ENCODE measurements around the gene NOL7.
A peak's percentile ranks its signal among the peaks of the same experiment; 100 is the strongest.

NOL7 gene

GRCh38 chr6:13661647-13662046, 46.5 kb downstream of the NOL7 start:
- no peak overlapping the region for H3K4me2 ChIP-seq (ENCODE audit: low read length)
- H3F3A ChIP-seq (ENCODE audit: insufficient read depth, low read length) = no peaks in the 10 kb centered on the region
- peaks cover 31% of the 10 kb centered on the region for H3K4me1 ChIP-seq (ENCODE audit: insufficient read depth, low read length, severe bottlenecking)
- TF ChIP-seq, protein P1, sequence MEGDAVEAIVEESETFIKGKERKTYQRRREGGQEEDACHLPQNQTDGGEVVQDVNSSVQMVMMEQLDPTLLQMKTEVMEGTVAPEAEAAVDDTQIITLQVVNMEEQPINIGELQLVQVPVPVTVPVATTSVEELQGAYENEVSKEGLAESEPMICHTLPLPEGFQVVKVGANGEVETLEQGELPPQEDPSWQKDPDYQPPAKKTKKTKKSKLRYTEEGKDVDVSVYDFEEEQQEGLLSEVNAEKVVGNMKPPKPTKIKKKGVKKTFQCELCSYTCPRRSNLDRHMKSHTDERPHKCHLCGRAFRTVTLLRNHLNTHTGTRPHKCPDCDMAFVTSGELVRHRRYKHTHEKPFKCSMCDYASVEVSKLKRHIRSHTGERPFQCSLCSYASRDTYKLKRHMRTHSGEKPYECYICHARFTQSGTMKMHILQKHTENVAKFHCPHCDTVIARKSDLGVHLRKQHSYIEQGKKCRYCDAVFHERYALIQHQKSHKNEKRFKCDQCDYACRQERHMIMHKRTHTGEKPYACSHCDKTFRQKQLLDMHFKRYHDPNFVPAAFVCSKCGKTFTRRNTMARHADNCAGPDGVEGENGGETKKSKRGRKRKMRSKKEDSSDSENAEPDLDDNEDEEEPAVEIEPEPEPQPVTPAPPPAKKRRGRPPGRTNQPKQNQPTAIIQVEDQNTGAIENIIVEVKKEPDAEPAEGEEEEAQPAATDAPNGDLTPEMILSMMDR (IDR thresholded peaks at IDR 0.05; ENCODE audit: low read length) = no peak
- TF ChIP-seq EZH2 (IDR thresholded peaks at IDR 0.05; ENCODE audit: borderline replicate concordance, low read length) = no peak
- no peaks in the 10 kb centered on the region for H3K27me3 ChIP-seq (ENCODE audit: insufficient read depth, low read length)
- H3K9me2 ChIP-seq (ENCODE audit: low read depth, low read length) = no peaks in the 10 kb centered on the region
- no peak overlapping the region for H3K4me3 ChIP-seq (ENCODE audit: low read depth, low read length, poor library complexity, severe bottlenecking)
- H4K20me1 ChIP-seq (ENCODE audit: insufficient read depth, low read length) = no peaks in the 10 kb centered on the region
- no peak overlapping the region for H2AFZ ChIP-seq (ENCODE audit: low read length)
- H3K79me2 ChIP-seq (ENCODE audit: insufficient read depth, low read length) = peaks cover 79% of the 10 kb centered on the region
- H3K9ac ChIP-seq (ENCODE audit: low read length) = no peak overlapping the region
- no peak overlapping the region for H3K27ac ChIP-seq (ENCODE audit: low read depth, low read length, poor library complexity, severe bottlenecking)
- H3K9me3 ChIP-seq (ENCODE audit: low read length) = no peaks in the 10 kb centered on the region
- H3K36me3 ChIP-seq (ENCODE audit: insufficient read depth, low read length) = no peaks in the 10 kb centered on the region

GRCh38 chr6:13662651-13663334, 47.7 kb downstream of the NOL7 start:
- H3K36me3 ChIP-seq (ENCODE audit: insufficient read depth, low read length) = no peaks in the 10 kb centered on the region
- H3K4me1 ChIP-seq (ENCODE audit: insufficient read depth, low read length, severe bottlenecking) = peaks cover 31% of the 10 kb centered on the region
- H3K9ac ChIP-seq (ENCODE audit: low read length) = no peak overlapping the region
- no peaks in the 10 kb centered on the region for H3K27me3 ChIP-seq (ENCODE audit: insufficient read depth, low read length)
- no peaks in the 10 kb centered on the region for H4K20me1 ChIP-seq (ENCODE audit: insufficient read depth, low read length)
- H3K79me2 ChIP-seq (ENCODE audit: insufficient read depth, low read length) = peaks cover 91% of the 10 kb centered on the region
- no peaks in the 10 kb centered on the region for H3K9me2 ChIP-seq (ENCODE audit: low read depth, low read length)
- H2AFZ ChIP-seq (ENCODE audit: low read length) = no peak overlapping the region
- TF ChIP-seq EZH2 (IDR thresholded peaks at IDR 0.05; ENCODE audit: borderline replicate concordance, low read length) = no peak
- TF ChIP-seq, protein P1 (IDR thresholded peaks at IDR 0.05; ENCODE audit: low read length) = no peak
- H3K27ac ChIP-seq (ENCODE audit: low read depth, low read length, poor library complexity, severe bottlenecking) = no peak overlapping the region
- no peak overlapping the region for H3K4me3 ChIP-seq (ENCODE audit: low read depth, low read length, poor library complexity, severe bottlenecking)
- H3F3A ChIP-seq (ENCODE audit: insufficient read depth, low read length) = no peaks in the 10 kb centered on the region
- H3K9me3 ChIP-seq (ENCODE audit: low read length) = no peaks in the 10 kb centered on the region
- no peak overlapping the region for H3K4me2 ChIP-seq (ENCODE audit: low read length)

DNA sequence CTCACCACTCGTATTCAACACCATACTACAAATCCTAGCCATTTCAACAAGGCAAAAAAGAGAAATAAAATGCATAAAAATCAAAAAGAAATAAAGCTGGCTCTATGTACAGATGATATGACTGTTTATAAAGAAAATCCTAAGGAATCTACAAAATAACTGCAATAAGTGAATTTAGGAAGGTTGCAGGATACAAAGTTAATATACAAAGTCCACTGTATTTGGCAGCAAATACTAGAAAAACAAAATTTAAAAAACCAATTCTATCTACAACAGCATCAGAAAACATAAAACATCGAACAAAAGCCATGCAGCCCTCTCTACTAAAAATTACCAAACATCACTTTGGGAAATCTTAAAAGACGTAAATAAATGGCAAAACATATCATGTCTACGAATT, 48.9 kb downstream of the NOL7 start:
- no peak overlapping the region for H3K27ac ChIP-seq (ENCODE audit: low read depth, low read length, poor library complexity, severe bottlenecking)
- H4K20me1 ChIP-seq (ENCODE audit: insufficient read depth, low read length) = no peaks in the 10 kb centered on the region
- H3K36me3 ChIP-seq (ENCODE audit: insufficient read depth, low read length) = no peaks in the 10 kb centered on the region
- no peaks in the 10 kb centered on the region for H3K9me2 ChIP-seq (ENCODE audit: low read depth, low read length)
- H3K4me3 ChIP-seq (ENCODE audit: low read depth, low read length, poor library complexity, severe bottlenecking) = no peak overlapping the region
- no peak overlapping the region for H3K9ac ChIP-seq (ENCODE audit: low read length)
- peaks cover 98% of the 10 kb centered on the region for H3K79me2 ChIP-seq (ENCODE audit: insufficient read depth, low read length)
- TF ChIP-seq, protein P1 (IDR thresholded peaks at IDR 0.05; ENCODE audit: low read length) = no peak
- TF ChIP-seq EZH2 (IDR thresholded peaks at IDR 0.05; ENCODE audit: borderline replicate concordance, low read length) = no peak
- no peaks in the 10 kb centered on the region for H3K27me3 ChIP-seq (ENCODE audit: insufficient read depth, low read length)
- peaks cover 31% of the 10 kb centered on the region for H3K4me1 ChIP-seq (ENCODE audit: insufficient read depth, low read length, severe bottlenecking)
- H2AFZ ChIP-seq (ENCODE audit: low read length) = no peak overlapping the region
- peak overlapping the region; percentile 7; the same call in 1 of the 2 replicates for H3K4me2 ChIP-seq (ENCODE audit: low read length)
- H3K9me3 ChIP-seq (ENCODE audit: low read length) = peaks cover 3% of the 10 kb centered on the region; the same call in 1 of the 2 replicates
- no peaks in the 10 kb centered on the region for H3F3A ChIP-seq (ENCODE audit: insufficient read depth, low read length)
